ENCODE data around the gene CHCHD3. TPM values are rescaled to one million over a fixed set of nuclear protein-coding genes. Genes with fewer than 3 reads are reported as not detected.
A peak's percentile ranks its signal among the peaks of the same experiment; 100 is the strongest.

CHCHD3 gene
- total RNA-seq, 1 experiment from 2014 or later, result 100 TPM

GRCh38 chr7:132755538-132756483 is 326.1 kb downstream of the CHCHD3 start:
- no TSS peak for BruUV-seq (replicated peaks)
- Histone ChIP-seq H3K9me3 (ENCODE audit: insufficient read depth, low read depth) (no peaks in the 10 kb centered on the region), H3F3A (ENCODE audit: insufficient read depth, low read depth) (no peaks in the 10 kb centered on the region), H3K4me3 (no peak overlapping the region), H3K9me2 (ENCODE audit: insufficient read depth) (no peaks in the 10 kb centered on the region), H4K20me1 (ENCODE audit: insufficient read depth) (no peaks in the 10 kb centered on the region), H3K4me1 (replicated peaks; ENCODE audit: insufficient read depth) (no peaks in the 10 kb centered on the region), H3K4me2 (no peak overlapping the region), H3K36me3 (ENCODE audit: low read depth) (no peaks in the 10 kb centered on the region), H3K27me3 (ENCODE audit: insufficient read depth, low read depth) (peaks cover 25% of the 10 kb centered on the region), H3K79me2 (ENCODE audit: low read depth) (no peaks in the 10 kb centered on the region), H2AFZ (no peak overlapping the region), H3K27ac (no peak overlapping the region)
- no peak for DNase-seq
- intact Hi-C loops (cut with micrococcal nuclease; ENCODE audit: unreplicated experiment), result no loop called here
- CTCF ChIA-PET, result no interaction called here
- TF ChIP-seq EZH2 (IDR thresholded peaks at IDR 0.05; ENCODE audit: low read depth), result no peak
- no peak for TF ChIP-seq CTCF (conservative IDR thresholded peaks at IDR 0.05)
- POLR2A ChIA-PET (ENCODE audit: unreplicated experiment), result no interaction called here

- Histone ChIP-seq H2AFZ (no peak overlapping the region), H3K4me2 (no peak overlapping the region), H3K4me1 (replicated peaks; ENCODE audit: insufficient read depth) (no peaks in the 10 kb centered on the region), H3K79me2 (ENCODE audit: low read depth) (no peaks in the 10 kb centered on the region), H3K4me3 (no peak overlapping the region), H3K27me3 (ENCODE audit: insufficient read depth, low read depth) (peaks cover 59% of the 10 kb centered on the region), H3K9me3 (ENCODE audit: insufficient read depth, low read depth) (no peaks in the 10 kb centered on the region), H3K9me2 (ENCODE audit: insufficient read depth) (no peaks in the 10 kb centered on the region), H3K27ac (no peak overlapping the region), H3K36me3 (ENCODE audit: low read depth) (no peaks in the 10 kb centered on the region), H4K20me1 (ENCODE audit: insufficient read depth) (no peaks in the 10 kb centered on the region), H3F3A (ENCODE audit: insufficient read depth, low read depth) (no peaks in the 10 kb centered on the region)
- intact Hi-C loops (cut with micrococcal nuclease; ENCODE audit: unreplicated experiment), result no loop called here
- DNase-seq, result peak in 1 of 2 experiments; percentile 34
- ChIA-PET CTCF (no interaction called here), POLR2A (ENCODE audit: unreplicated experiment) (no interaction called here)
- no TSS peak for BruUV-seq (replicated peaks)
- TF ChIP-seq EZH2 (IDR thresholded peaks at IDR 0.05; ENCODE audit: low read depth) (no peak), CTCF (conservative IDR thresholded peaks at IDR 0.05) (no peak)
Observed at GRCh38 chr7:132752431-132752830, 329.5 kb downstream of the CHCHD3 start.

GRCh38 chr7:132751244-132751647 is 330.6 kb downstream of the CHCHD3 start:
- no peaks in the 10 kb centered on the region for H3K9me3 ChIP-seq (ENCODE audit: insufficient read depth, low read depth)
- no peak for DNase-seq
- H3K4me3 ChIP-seq, result no peak overlapping the region
- H4K20me1 ChIP-seq (ENCODE audit: insufficient read depth), result no peaks in the 10 kb centered on the region
- peaks cover 71% of the 10 kb centered on the region for H3K27me3 ChIP-seq (ENCODE audit: insufficient read depth, low read depth)
- TF ChIP-seq EZH2 (IDR thresholded peaks at IDR 0.05; ENCODE audit: low read depth), result no peak
- no peak overlapping the region for H3K4me2 ChIP-seq
- H3F3A ChIP-seq (ENCODE audit: insufficient read depth, low read depth), result no peaks in the 10 kb centered on the region
- H3K9me2 ChIP-seq (ENCODE audit: insufficient read depth), result no peaks in the 10 kb centered on the region
- no peak overlapping the region for H3K27ac ChIP-seq
- no TSS peak for BruUV-seq (replicated peaks)
- no peaks in the 10 kb centered on the region for H3K4me1 ChIP-seq (replicated peaks; ENCODE audit: insufficient read depth)
- CTCF ChIA-PET, result no interaction called here
- no peaks in the 10 kb centered on the region for H3K79me2 ChIP-seq (ENCODE audit: low read depth)
- no peaks in the 10 kb centered on the region for H3K36me3 ChIP-seq (ENCODE audit: low read depth)
- intact Hi-C loops (cut with micrococcal nuclease; ENCODE audit: unreplicated experiment), result no loop called here
- POLR2A ChIA-PET (ENCODE audit: unreplicated experiment), result no interaction called here
- no peak overlapping the region for H2AFZ ChIP-seq

Measured in PC-9 (cell line).